GM12878 (cell line): ENCODE results near the gene GAS2. TPM values are rescaled to one million over a fixed set of nuclear protein-coding genes. Genes with fewer than 3 reads are reported as not detected.

ENCODE experiments used
- ATAC-seq: fragments of 200-7000 bp; cut with Tn5 transposase; 3 replicates; pipeline ENCODE4 v1.9.1; 2020; ENCODE audit warnings: mild to moderate bottlenecking, moderate library complexity
- BruUV-seq: library from RNA; stranded (reverse); fragments of 400-500 nt; replicated peaks from 2 replicates; lab custom pipeline; 2021; lab: Mats Ljungman, UMichigan
- CTCF ChIA-PET: fragments of 300-600 bp; sonication (Branson Sonifier 250); formaldehyde crosslinking; extraction: SDS; loops from one replicate; lab custom pipeline; 2021; ENCODE audit warnings: inconsistent platforms; lab: Yijun Ruan, JAX
- POLR2A ChIA-PET: fragments of 350-600 bp; formaldehyde crosslinking; extraction: SDS; loops from one replicate; lab custom pipeline; 2021; ENCODE audit warnings: inconsistent platforms; lab: Charles Lee
- RAD21 ChIA-PET: fragments of 300-600 bp; sonication (Branson Sonifier 250); formaldehyde crosslinking; loops from one replicate; lab custom pipeline; 2023; ENCODE audit warnings: antibody characterized with exemption; ENCODE audit not compliant: unreplicated experiment; lab: Charles Lee
- SMC1A ChIA-PET: fragments of 300-600 bp; sonication (Branson Sonifier 250); formaldehyde crosslinking; loops from one replicate; lab custom pipeline; 2023; ENCODE audit not compliant: unreplicated experiment, uncharacterized antibody; lab: Charles Lee
- DNase-seq: peaks from one replicate; pipeline ENCODE4 v3.0.0-alpha.2; 2011; ENCODE audit warnings: low read depth, low spot score
- FAIRE-seq: peaks from 3 replicates; lab custom pipeline; 2011; peaks lifted over from hg19 to GRCh38; lab: Jason Lieb, UNC
- H2AFZ ChIP-seq: 2 replicates; pipeline ENCODE4 v1.6.0; 2011; ENCODE audit warnings: low read depth, low read length, control low read depth; ENCODE audit not compliant: control insufficient read depth
- H3K27ac ChIP-seq: 2 replicates; pipeline ENCODE4 v1.5.1; 2011; ENCODE audit warnings: control low read depth; ENCODE audit not compliant: control insufficient read depth, insufficient read depth
- H3K27me3 ChIP-seq, 2 experiments: replicated peaks in 1 of 2; 2 replicates each; pipeline versions ENCODE4 v1.6.0 to v1.6.1; 2011; ENCODE audit warnings: low read length in 1 of 2; ENCODE audit not compliant: control insufficient read depth in 2 of 2, insufficient read depth in 2 of 2
- H3K36me3 ChIP-seq, 2 experiments: 2 replicates each; pipeline ENCODE4 v1.5.1; 2011; ENCODE audit warnings: low read length in 1 of 2; ENCODE audit not compliant: control insufficient read depth in 2 of 2, insufficient read depth in 2 of 2
- H3K4me1 ChIP-seq: 2 replicates; pipeline ENCODE4 v1.6.1; 2011; ENCODE audit warnings: mild to moderate bottlenecking, low read length, moderate library complexity, mixed read lengths; ENCODE audit not compliant: control insufficient read depth, insufficient read depth
- H3K4me2 ChIP-seq: 2 replicates; pipeline ENCODE4 v1.6.0; 2011; ENCODE audit warnings: control low read depth; ENCODE audit not compliant: control insufficient read depth, insufficient read depth
- H3K4me3 ChIP-seq: fragments of 200-600 bp; sonication (generic); 2 replicates; pipeline ENCODE4 v1.5.1; 2016
- H3K79me2 ChIP-seq: 2 replicates; pipeline ENCODE4 v1.6.0; 2011; ENCODE audit warnings: low read length; ENCODE audit not compliant: control insufficient read depth, insufficient read depth
- H3K9ac ChIP-seq: 2 replicates; pipeline ENCODE4 v1.8.0; 2011; ENCODE audit warnings: low read length, control low read depth, mixed read lengths; ENCODE audit not compliant: control insufficient read depth, insufficient read depth
- H3K9me3 ChIP-seq: replicated peaks from 3 replicates; pipeline ENCODE4 v1.5.1; 2011; ENCODE audit warnings: mild to moderate bottlenecking, low read length; ENCODE audit not compliant: control insufficient read depth, insufficient read depth
- H4K20me1 ChIP-seq: 2 replicates; pipeline ENCODE4 v1.6.0; 2011; ENCODE audit not compliant: control insufficient read depth, insufficient read depth
- HDAC6 ChIP-seq: fragments of 200-600 bp; sonication (generic); IDR thresholded peaks from one replicate; pipeline ENCODE4 v1.8.0; 2017; ENCODE audit warnings: antibody characterized with exemption; ENCODE audit not compliant: unreplicated experiment
- KLF5 ChIP-seq: fragments of 450-650 bp; IDR thresholded peaks from 2 replicates; pipeline ENCODE4 v1.6.1; 2014; ENCODE audit warnings: mild to moderate bottlenecking; ENCODE audit not compliant: partially characterized antibody
- NR2C2 ChIP-seq: IDR thresholded peaks from 2 replicates; pipeline ENCODE4 v1.6.1; 2011; ENCODE audit warnings: borderline replicate concordance, low read depth; ENCODE audit not compliant: control insufficient read depth, insufficient read length
- PAX5 ChIP-seq: IDR thresholded peaks from 2 replicates; pipeline ENCODE4 v1.6.1; 2011; ENCODE audit warnings: low read depth, low read length, borderline replicate concordance
- PKNOX1 ChIP-seq: fragments of 450-650 bp; IDR thresholded peaks from 2 replicates; pipeline ENCODE4 v1.6.1; 2016; ENCODE audit warnings: mild to moderate bottlenecking
- WGBS: methylation state at CpG from one replicate; pipeline ENCODE4 v1.1.6; 2016; ENCODE audit warnings: low lambda C conversion rate; ENCODE audit not compliant: insufficient replicate concordance, insufficient coverage; ENCODE audit errors: missing lambda C conversion rate; 5-methylcytosine and 5-hydroxymethylcytosine counted together
- in situ Hi-C: fragments of 300-500 bp; cut with MboI; formaldehyde crosslinking; loops from 9 replicates; pipeline ENCODE4 v1.14.3; 2018; ENCODE audit warnings: mixed read lengths
- intact Hi-C: fragments of 100-400 bp; cut with micrococcal nuclease; formaldehyde crosslinking; loops from one replicate; pipeline ENCODE4 v1.14.2; 2022; ENCODE audit not compliant: unreplicated experiment
- polyA plus RNA-seq, 11 experiments: library from polyadenylated mRNA; depleted of rRNA in 4 of 11; unstranded in 6 of 11; stranded (reverse) in 5 of 11; fragments of >200 nt; fragmentation: Nextera tagmentation in 4 of 11; fragmentation: Illumina TruSeq in 1 of 11; extraction: Ambion mirVana in 4 of 11; extraction: Trizol in 1 of 11; gene quantifications; 1 replicate in 1 of 11; 2 replicates in 10 of 11; pipeline versions ENCODE4 v1.2.1 to v1.2.3, GENCODE V29; 2011 to 2016; ENCODE audit warnings: inconsistent platforms in 2 of 11, missing spikeins in 2 of 11, low read depth in 1 of 11
- total RNA-seq, 4 experiments: library from RNA; depleted of rRNA in 3 of 4; stranded (reverse); fragments of >200 nt in 3 of 4; fragmentation: Illumina TruSeq in 1 of 4; extraction: Trizol in 1 of 4; gene quantifications; 2 replicates each; pipeline versions ENCODE4 v1.2.1 to v1.2.3, GENCODE V29; 2013 to 2021

GAS2 gene
- total and polyA plus RNA-seq, 10 of the 15 experiments (the other 5 are each of a cell fraction or from before 2014, with no cell fraction given): 16.4 to 81.4 (median 26.2) TPM

DNA sequence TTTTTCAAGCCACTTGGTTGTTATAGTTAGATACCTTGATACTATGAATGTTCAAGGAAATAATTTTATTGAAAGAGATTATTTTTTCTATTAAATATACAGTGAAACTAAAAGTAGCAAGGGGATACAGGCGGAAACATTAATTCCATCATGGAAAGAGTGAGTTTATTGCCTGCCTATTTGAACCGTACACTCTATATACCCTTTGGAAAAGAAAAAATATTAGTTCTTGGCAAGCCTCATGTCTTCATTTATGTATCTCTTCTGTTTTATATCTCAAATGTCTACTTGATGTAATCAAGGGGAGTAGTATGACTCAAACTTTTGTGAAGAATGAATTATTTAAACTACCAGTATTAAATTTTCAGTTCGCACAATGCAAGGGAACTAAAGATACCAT, 54.0 kb downstream of the GAS2 start:
- Histone ChIP-seq H3K9ac (no peak overlapping the region), H3K4me2 (no peak overlapping the region), H3K79me2 (no peaks in the 10 kb centered on the region), H3K27ac (no peak overlapping the region), H4K20me1 (no peaks in the 10 kb centered on the region), H3K4me3 (no peak overlapping the region)
- ATAC-seq (no peak), FAIRE-seq (no peak)
- WGBS: 69% methylated on average over 3 of the region's 3 CpGs
- BruUV-seq: no TSS peak
- in situ Hi-C loops: no loop called here
- TF ChIP-seq KLF5: no peak
- TF ChIP-seq HDAC6: no peak
- TF ChIP-seq PAX5: no peak
- TF ChIP-seq PKNOX1: no peak
- no peak for TF ChIP-seq NR2C2
- TF ChIP-seq, all 136 proteins: peak for 0
- no peaks in the 10 kb centered on the region for H3K36me3 ChIP-seq
- ChIA-PET RAD21 (interaction anchor here (1.3 to 1.7 kb wide), 4 partner anchors 9 to 107 kb away, joined by 3 to 7 read pairs (median 4); no protein-coding TSS in a partner anchor), POLR2A (interaction anchor here (1.1 kb wide), 1 partner anchor 10 kb away, joined by 5 read pairs; no protein-coding TSS in a partner anchor), CTCF (interaction anchor here (1.3 to 1.9 kb wide), 2 partner anchors 10 to 67 kb away, joined by 3 to 7 read pairs; no protein-coding TSS in a partner anchor), SMC1A (interaction anchor here (0.6 to 3.7 kb wide), 5 partner anchors 13 to 110 kb away, joined by 3 to 15 read pairs (median 4); no protein-coding TSS in a partner anchor)
- H3K4me1 ChIP-seq: no peaks in the 10 kb centered on the region
- no peaks in the 10 kb centered on the region for H3K9me3 ChIP-seq
- DNase-seq: no peak
- intact Hi-C loops: no loop called here
- H2AFZ ChIP-seq: no peak overlapping the region
- no peaks in the 10 kb centered on the region for H3K27me3 ChIP-seq
